NT2/D1 (cell line): Measurements from ENCODE around the gene RBX1.
A peak's percentile ranks its signal among the peaks of the same experiment; 100 is the strongest.
"Not testable (repeated sequence)": the region's sequence is repeated elsewhere in the genome, so short reads cannot be mapped to it uniquely, and the experiment has no call there.

Source experiments
- DNase-seq: peaks from one replicate; pipeline ENCODE4 v3.0.0-alpha.2; 2011; ENCODE audit warnings: low read depth, low spot score
- H3K27me3 ChIP-seq: 2 replicates; pipeline ENCODE4 v1.6.0; 2011; ENCODE audit warnings: mild to moderate bottlenecking; ENCODE audit not compliant: insufficient read length, insufficient read depth
- H3K36me3 ChIP-seq: 2 replicates; pipeline ENCODE4 v1.6.1; 2011; ENCODE audit warnings: mild to moderate bottlenecking, low read length, mixed read lengths; ENCODE audit not compliant: insufficient read depth, insufficient read length
- H3K4me1 ChIP-seq: 2 replicates; pipeline ENCODE4 v1.5.1; 2011; ENCODE audit not compliant: insufficient read depth, insufficient read length
- H3K4me3 ChIP-seq: 2 replicates; pipeline ENCODE4 v1.5.1; 2011; ENCODE audit warnings: low read depth; ENCODE audit not compliant: insufficient read length
- H3K9ac ChIP-seq: 2 replicates; pipeline ENCODE4 v1.6.0; 2011; ENCODE audit warnings: low read depth; ENCODE audit not compliant: insufficient read length
- H3K9me3 ChIP-seq: 2 replicates; pipeline ENCODE4 v1.5.1; 2011; ENCODE audit warnings: mild to moderate bottlenecking, low read length; ENCODE audit not compliant: insufficient read depth
- SUZ12 ChIP-seq: IDR thresholded peaks from 2 replicates; pipeline ENCODE4 v1.6.1; 2011; ENCODE audit not compliant: insufficient read length, insufficient read depth; ENCODE audit errors: extremely low read depth
- YY1 ChIP-seq: IDR thresholded peaks from 2 replicates; pipeline ENCODE4 v1.6.1; 2011; ENCODE audit not compliant: insufficient read length, insufficient read depth
- ZNF274 ChIP-seq: IDR thresholded peaks from 2 replicates; pipeline ENCODE4 v1.6.1; 2011; ENCODE audit warnings: mild to moderate bottlenecking, low read depth, low read length

Gene RBX1

DNA sequence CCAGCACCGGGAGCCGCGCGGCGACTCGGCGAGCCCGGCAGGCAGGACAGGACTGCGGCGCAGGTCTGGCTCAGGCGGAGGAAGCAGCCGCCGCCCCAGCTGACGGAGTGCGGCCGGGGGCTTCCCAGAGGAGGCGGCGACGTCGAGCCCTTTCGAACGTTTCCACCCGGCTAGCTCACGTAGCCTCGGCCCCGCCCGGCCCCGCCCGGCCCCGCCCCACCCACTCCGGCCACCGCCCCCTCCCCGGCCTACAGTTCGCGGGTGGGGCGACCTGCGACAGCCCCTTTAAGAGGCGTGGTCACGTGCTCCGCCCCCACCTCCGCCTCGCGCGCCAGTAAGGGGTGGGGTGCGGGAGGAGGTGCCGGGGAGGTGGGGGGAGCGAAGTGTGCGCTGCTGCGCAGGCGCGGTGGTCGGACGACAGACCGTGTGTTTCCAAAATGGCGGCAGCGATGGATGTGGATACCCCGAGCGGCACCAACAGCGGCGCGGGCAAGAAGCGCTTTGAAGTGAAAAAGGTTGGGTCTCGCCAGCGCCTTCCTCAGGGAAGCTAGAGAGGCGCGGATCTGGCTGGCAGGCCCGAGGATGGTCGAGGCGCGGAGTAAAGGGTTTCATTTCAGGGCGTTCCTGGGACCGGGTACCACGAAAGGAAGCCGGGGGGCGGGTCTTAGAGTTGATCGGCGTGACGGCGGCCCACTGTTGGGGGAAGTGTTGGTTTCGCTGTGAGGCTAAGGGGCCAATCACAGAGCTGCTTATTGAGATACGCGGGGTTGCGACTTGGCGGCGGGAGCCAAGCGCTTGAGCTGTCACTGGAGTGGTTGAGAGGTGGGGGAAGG is at the start of gene RBX1:
RBX1 (plus strand) TSS at position 417 of the 833 bp plus-strand sequence; CDS start at position 438, 21 bp downstream.
- Histone ChIP-seq H3K4me3 (peak within 1 kb of the TSS; percentile 89), H3K4me1 (no peaks in the 10 kb centered on the region), H3K36me3 (peaks cover 27% of the 10 kb centered on the region), H3K9ac (peak within 1 kb of the TSS; percentile 95), H3K27me3 (no peaks in the 10 kb centered on the region), H3K9me3 (no peaks in the 10 kb centered on the region)
- DNase-seq, result peak; percentile 93
- TF ChIP-seq YY1, result peak; percentile 75
- no peak for TF ChIP-seq SUZ12
- TF ChIP-seq ZNF274, result no peak

- Histone ChIP-seq H3K36me3 (peaks cover 6% of the 10 kb centered on the region), H3K4me3 (no peak overlapping the region), H3K4me1 (no peaks in the 10 kb centered on the region), H3K9me3 (no peaks in the 10 kb centered on the region), H3K9ac (no peak overlapping the region), H3K27me3 (no peaks in the 10 kb centered on the region)
- TF ChIP-seq YY1 (no peak), SUZ12 (no peak), ZNF274 (no peak)
- DNase-seq, result no peak
These were observed 47.1 kb upstream of the RBX1 start for GRCh38 chr22:40904101-40904500.

- H3K36me3 ChIP-seq, result peaks cover 22% of the 10 kb centered on the region
- no peak overlapping the region for H3K4me3 ChIP-seq
- DNase-seq, result no peak
- TF ChIP-seq ZNF274, result no peak
- TF ChIP-seq YY1, result no peak
- TF ChIP-seq SUZ12, result no peak
- no peaks in the 10 kb centered on the region for H3K27me3 ChIP-seq
- no peak overlapping the region for H3K9ac ChIP-seq
- no peaks in the 10 kb centered on the region for H3K9me3 ChIP-seq
- H3K4me1 ChIP-seq, result no peaks in the 10 kb centered on the region
These were observed 42.3 kb upstream of the RBX1 start for GRCh38 chr22:40908895-40909294.

DNA sequence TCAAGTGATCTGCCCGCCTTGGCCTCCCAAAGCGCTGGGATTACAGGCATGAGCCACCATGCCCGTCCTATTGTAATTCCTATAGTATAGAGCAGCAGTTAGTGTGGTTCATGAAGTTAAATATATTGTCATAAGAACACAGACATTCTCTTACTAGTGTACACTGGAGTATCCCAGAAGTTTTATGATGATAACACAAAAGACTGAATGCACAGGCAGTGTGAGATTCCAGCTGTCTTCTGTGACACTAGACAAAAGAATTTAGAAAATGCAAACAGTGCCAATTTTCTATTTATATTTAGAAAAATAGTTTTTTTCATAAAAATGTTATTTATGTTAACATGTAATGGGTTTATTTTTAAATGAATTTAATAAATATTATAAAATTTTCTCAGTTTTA is 39.4 kb upstream of the RBX1 start:
- Histone ChIP-seq H3K27me3 (no peaks in the 10 kb centered on the region), H3K36me3 (peaks cover 25% of the 10 kb centered on the region), H3K4me1 (no peaks in the 10 kb centered on the region), H3K9ac (no peak overlapping the region), H3K9me3 (no peaks in the 10 kb centered on the region), H3K4me3 (no peak overlapping the region)
- TF ChIP-seq SUZ12 (no peak), YY1 (no peak), ZNF274 (no peak)
- DNase-seq, result no peak

GRCh38 chr22:40912987-40913386 is 38.2 kb upstream of the RBX1 start:
- not testable (repeated sequence) for H3K9ac ChIP-seq, DNase-seq, H3K4me3 ChIP-seq, H3K4me1 ChIP-seq, H3K27me3 ChIP-seq, H3K9me3 ChIP-seq
- peaks cover 33% of the 10 kb centered on the region for H3K36me3 ChIP-seq

DNA sequence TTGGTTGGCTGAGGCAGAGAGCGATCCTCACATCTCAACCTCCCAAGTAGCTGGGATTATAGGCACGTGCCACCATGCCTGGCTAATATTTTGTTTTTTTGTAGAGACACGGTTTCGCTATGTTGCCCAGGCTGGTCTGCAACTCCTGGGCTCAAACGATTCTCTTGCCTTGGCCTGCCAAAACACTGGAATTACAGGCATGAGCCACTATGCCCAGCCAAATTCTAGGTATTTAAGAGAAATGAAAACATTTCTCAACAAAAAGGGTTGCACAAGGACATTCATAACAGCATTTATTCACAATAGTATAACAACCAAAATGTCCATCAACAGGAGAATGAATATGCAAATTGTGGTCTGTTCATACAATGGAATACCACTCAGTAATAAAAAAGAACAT is 31.7 kb upstream of the RBX1 start:
- Histone ChIP-seq H3K27me3 (no peaks in the 10 kb centered on the region), H3K36me3 (peaks cover 40% of the 10 kb centered on the region), H3K4me3 (no peak overlapping the region), H3K4me1 (no peaks in the 10 kb centered on the region), H3K9ac (no peak overlapping the region), H3K9me3 (no peaks in the 10 kb centered on the region)
- TF ChIP-seq SUZ12 (no peak), ZNF274 (no peak), YY1 (no peak)
- DNase-seq, result no peak

- no peaks in the 10 kb centered on the region for H3K9me3 ChIP-seq
- TF ChIP-seq SUZ12 (no peak), YY1 (no peak), ZNF274 (no peak)
- peaks cover 42% of the 10 kb centered on the region for H3K36me3 ChIP-seq
- H3K4me3 ChIP-seq, result no peak overlapping the region
- H3K9ac ChIP-seq, result no peak overlapping the region
- H3K27me3 ChIP-seq, result no peaks in the 10 kb centered on the region
- no peak for DNase-seq
- H3K4me1 ChIP-seq, result no peaks in the 10 kb centered on the region
These were observed 30.7 kb upstream of the RBX1 start for GRCh38 chr22:40920526-40920925.
